ENCODE data around the gene CEP170.

The CEP170 gene

GRCh38 chr1:243267914-243268653 is 13.0 kb upstream of the CEP170 start:
- DNase-seq (ENCODE audit: low spot score), result peak; percentile 67

- DNase-seq (ENCODE audit: low spot score), result no peak
Observed at GRCh38 chr1:243267471-243267880, 12.4 kb upstream of the CEP170 start.

- no peak for DNase-seq (ENCODE audit: low spot score)
Observed at GRCh38 chr1:243266231-243266630, 11.2 kb upstream of the CEP170 start.

GRCh38 chr1:243264717-243265116 is 9.6 kb upstream of the CEP170 start:
- DNase-seq (ENCODE audit: low spot score), result peak; percentile 34

- DNase-seq (ENCODE audit: low spot score), result peak; percentile 20
Observed at GRCh38 chr1:243261390-243261789, 6.3 kb upstream of the CEP170 start.

- DNase-seq (ENCODE audit: low spot score), result no peak
Observed at GRCh38 chr1:243260221-243260880, 5.3 kb upstream of the CEP170 start.

- DNase-seq (ENCODE audit: low spot score), result no peak
Observed at GRCh38 chr1:243258731-243259130, 3.6 kb upstream of the CEP170 start.

GRCh38 chr1:243257189-243257588 is 2.1 kb upstream of the CEP170 start:
- DNase-seq (ENCODE audit: low spot score), result no peak

- DNase-seq (ENCODE audit: low spot score), result no peak
Observed at GRCh38 chr1:243256590-243256989, 1.5 kb upstream of the CEP170 start.

- DNase-seq (ENCODE audit: low spot score), result peak; percentile 93
Observed at GRCh38 chr1:243255791-243256512, 871 bp upstream of the CEP170 start, which contains the start of gene SDCCAG8. TSS of gene SDCCAG8 (plus strand) at chr1:243256041. CDS start at chr1:243256174, 133 bp downstream.

GRCh38 chr1:243254233-243254926 is 701 bp downstream of the CEP170 start:
- peak; percentile 70 for DNase-seq (ENCODE audit: low spot score)

- DNase-seq (ENCODE audit: low spot score), result no peak
Observed at GRCh38 chr1:243253926-243254232, 1.2 kb downstream of the CEP170 start.

- no peak for DNase-seq (ENCODE audit: low spot score)
Observed at GRCh38 chr1:243253211-243253925, 1.7 kb downstream of the CEP170 start.

- DNase-seq (ENCODE audit: low spot score), result no peak
Observed at GRCh38 chr1:243251539-243251938, 3.5 kb downstream of the CEP170 start.

GRCh38 chr1:243250102-243250501 is 5.0 kb downstream of the CEP170 start:
- no peak for DNase-seq (ENCODE audit: low spot score)

- no peak for DNase-seq (ENCODE audit: low spot score)
Observed at GRCh38 chr1:243249214-243249613, 5.9 kb downstream of the CEP170 start.

- DNase-seq (ENCODE audit: low spot score), result no peak
Observed at GRCh38 chr1:243247901-243248300, 7.2 kb downstream of the CEP170 start.

GRCh38 chr1:243246916-243247315 is 8.2 kb downstream of the CEP170 start:
- peak; percentile 18 for DNase-seq (ENCODE audit: low spot score)

GRCh38 chr1:243244432-243244841 is 10.6 kb downstream of the CEP170 start:
- no peak for DNase-seq (ENCODE audit: low spot score)

- DNase-seq (ENCODE audit: low spot score), result no peak
Observed at GRCh38 chr1:243236604-243237252, 18.4 kb downstream of the CEP170 start.

GRCh38 chr1:243234978-243235647 is 20.0 kb downstream of the CEP170 start:
- DNase-seq (ENCODE audit: low spot score), result peak; percentile 21

Measured in AG20443 (cell line).